GM18508 (cell line): Measurements from ENCODE around the gene LRTM2.

Experiments used
- ATAC-seq: cut with Tn5 transposase; IDR thresholded peaks from one replicate; pipeline ENCODE4 v1.9.1; 2021; ENCODE audit warnings: moderate number of reproducible peaks; ENCODE audit not compliant: insufficient read depth, unreplicated experiment

LRTM2 gene

GRCh38 chr12:1827826-1828805 is 7.8 kb downstream of the LRTM2 start:
- no peak for ATAC-seq

GRCh38 chr12:1828856-1829255 is 8.5 kb downstream of the LRTM2 start:
- no peak for ATAC-seq

GRCh38 chr12:1829306-1829900 is 9.0 kb downstream of the LRTM2 start:
- no peak for ATAC-seq

- ATAC-seq = no peak
Measured at GRCh38 chr12:1830401-1830845, 10.1 kb downstream of the LRTM2 start.

- ATAC-seq = no peak
Measured at GRCh38 chr12:1830981-1831963, 10.9 kb downstream of the LRTM2 start.

GRCh38 chr12:1832801-1833595 is 12.6 kb downstream of the LRTM2 start:
- no peak for ATAC-seq

GRCh38 chr12:1833596-1834028 is 13.2 kb downstream of the LRTM2 start:
- no peak for ATAC-seq

- no peak for ATAC-seq
Measured at GRCh38 chr12:1834186-1834925, 14.0 kb downstream of the LRTM2 start.

GRCh38 chr12:1835211-1836131 is 15.1 kb downstream of the LRTM2 start:
- ATAC-seq = no peak

- ATAC-seq = no peak
Measured at GRCh38 chr12:1836241-1836803, 16.0 kb downstream of the LRTM2 start.

- no peak for ATAC-seq
Measured at GRCh38 chr12:1836854-1837421, 16.6 kb downstream of the LRTM2 start.

- ATAC-seq = no peak
Measured at GRCh38 chr12:1837541-1838204, 17.3 kb downstream of the LRTM2 start.

- ATAC-seq = no peak
Measured at GRCh38 chr12:1838205-1838993, 18.0 kb downstream of the LRTM2 start.

- ATAC-seq = no peak
Measured at GRCh38 chr12:1838994-1839365, 18.6 kb downstream of the LRTM2 start.

GRCh38 chr12:1839464-1839863 is 19.1 kb downstream of the LRTM2 start:
- ATAC-seq = no peak
